GM21447 (cell line): Measurements from ENCODE around the gene STXBP1.
A peak's percentile ranks its signal among the peaks of the same experiment; 100 is the strongest.

Experiments used
- ATAC-seq: cut with Tn5 transposase; IDR thresholded peaks from one replicate; pipeline ENCODE4 v1.9.1; 2021; ENCODE audit not compliant: unreplicated experiment

Gene STXBP1

GRCh38 chr9:127686461-127687393 is 74.7 kb downstream of the STXBP1 start:
- ATAC-seq, result no peak

- no peak for ATAC-seq
Measured at GRCh38 chr9:127689329-127690000, 77.4 kb downstream of the STXBP1 start.

GRCh38 chr9:127690735-127691134 is 78.7 kb downstream of the STXBP1 start:
- ATAC-seq, result no peak

- ATAC-seq, result no peak
Measured at GRCh38 chr9:127692071-127692470, 80.0 kb downstream of the STXBP1 start.

- ATAC-seq, result no peak
Measured at GRCh38 chr9:127693143-127693542, 81.1 kb downstream of the STXBP1 start.

- no peak for ATAC-seq
Measured at GRCh38 chr9:127693697-127694096, 81.6 kb downstream of the STXBP1 start.

- ATAC-seq, result no peak
Measured at GRCh38 chr9:127694890-127695720, 83.0 kb downstream of the STXBP1 start.

- ATAC-seq, result no peak
Measured at GRCh38 chr9:127697575-127697974, 85.5 kb downstream of the STXBP1 start.

GRCh38 chr9:127698386-127698785 is 86.3 kb downstream of the STXBP1 start:
- no peak for ATAC-seq

GRCh38 chr9:127698985-127699670 is 87.1 kb downstream of the STXBP1 start:
- ATAC-seq, result peak; percentile 97

- ATAC-seq, result no peak
Measured at GRCh38 chr9:127700140-127700539, 88.1 kb downstream of the STXBP1 start.

- no peak for ATAC-seq
Measured at GRCh38 chr9:127700594-127701255, 88.6 kb downstream of the STXBP1 start.

GRCh38 chr9:127703289-127703946 is 91.3 kb downstream of the STXBP1 start:
- ATAC-seq, result no peak

GRCh38 chr9:127705577-127706379 is 93.7 kb downstream of the STXBP1 start:
- no peak for ATAC-seq

GRCh38 chr9:127706836-127707241 is 94.8 kb downstream of the STXBP1 start, which contains the start of gene CFAP157:
CFAP157 (plus strand) TSS chr9:127706988; CDS start chr9:127707032, 44 bp downstream.
- ATAC-seq, result no peak

GRCh38 chr9:127707766-127708165 is 95.7 kb downstream of the STXBP1 start:
- no peak for ATAC-seq

- ATAC-seq, result no peak
Measured at GRCh38 chr9:127708952-127709587, 97.0 kb downstream of the STXBP1 start.

GRCh38 chr9:127710204-127710783 is 98.2 kb downstream of the STXBP1 start:
- no peak for ATAC-seq
